ENCODE results near the gene GGCT.

GGCT gene

DNA sequence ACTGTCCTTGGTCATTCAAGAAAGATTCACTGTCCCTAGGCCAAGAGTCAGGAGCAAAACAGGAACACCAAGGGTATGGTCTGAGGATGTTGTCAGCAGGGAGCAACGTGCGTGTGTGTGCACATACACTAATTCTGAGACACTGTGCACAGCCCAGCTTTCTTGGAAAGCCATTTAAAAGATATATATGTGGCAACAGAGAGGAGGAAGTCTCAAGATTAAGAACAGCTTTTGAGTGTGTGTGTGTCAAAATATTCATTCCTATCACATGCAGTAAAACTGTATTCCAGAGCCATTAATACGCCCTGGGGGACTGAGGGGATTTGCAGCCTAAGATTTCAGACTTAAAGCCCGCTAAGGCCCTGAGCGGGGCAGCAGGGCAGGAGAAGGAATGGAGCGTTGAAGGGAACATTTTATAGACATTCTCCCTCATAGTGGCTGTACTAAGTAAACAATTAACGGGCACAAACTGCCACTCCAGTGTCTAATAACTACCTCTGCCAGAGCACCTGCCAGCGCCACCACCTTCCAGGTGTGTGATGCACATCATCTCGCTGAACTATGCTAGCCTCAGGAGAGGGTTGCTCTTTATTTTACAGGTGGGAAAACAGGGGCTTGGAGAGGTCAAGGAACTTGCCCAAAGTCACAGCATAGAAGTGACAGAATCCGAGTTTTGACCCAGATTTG lies 28.0 kb downstream of the GGCT start:
- no peaks in the 10 kb centered on the region for H3K36me3 ChIP-seq (ENCODE audit: insufficient read depth, low read length)
- H3K27me3 ChIP-seq (ENCODE audit: insufficient read depth, low read length): peaks cover 20% of the 10 kb centered on the region
- H3K9me3 ChIP-seq (ENCODE audit: insufficient read depth, low read depth, low read length): no peaks in the 10 kb centered on the region
- H3K4me1 ChIP-seq (ENCODE audit: insufficient read depth, low read length): peaks cover 3% of the 10 kb centered on the region; the same call in 1 of the 2 replicates
- H3K9ac ChIP-seq (ENCODE audit: low read depth, low read length): no peak overlapping the region
- WGBS: 87% methylated on average over 10 of the region's 10 CpGs
- no peak overlapping the region for H3K4me3 ChIP-seq (ENCODE audit: low read length)
- no peak overlapping the region for H3K27ac ChIP-seq (ENCODE audit: low read depth, low read length)

DNA sequence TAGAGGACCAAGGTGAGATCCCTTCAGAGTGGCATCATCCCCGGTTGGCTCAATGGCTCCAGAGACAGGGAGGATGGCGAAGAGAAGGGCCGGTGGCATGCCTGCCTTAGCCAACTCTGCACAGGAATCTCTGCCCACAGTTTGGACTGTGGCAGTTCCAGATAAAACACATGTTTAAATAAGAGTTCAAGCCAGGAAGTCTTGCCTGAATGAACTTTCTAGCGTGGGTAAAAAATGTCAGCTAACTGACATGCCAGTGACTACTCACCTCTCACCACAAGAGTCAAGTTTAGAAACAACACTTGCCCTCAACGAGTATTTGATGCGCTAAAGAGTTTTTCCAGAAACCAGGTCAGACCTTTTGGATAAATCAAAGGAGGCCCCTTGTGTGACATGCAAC lies 29.0 kb downstream of the GGCT start:
- Histone ChIP-seq H3K27me3 (ENCODE audit: insufficient read depth, low read length) (peaks cover 20% of the 10 kb centered on the region), H3K9ac (ENCODE audit: low read depth, low read length) (no peak overlapping the region), H3K4me3 (ENCODE audit: low read length) (no peak overlapping the region), H3K4me1 (ENCODE audit: insufficient read depth, low read length) (peaks cover 3% of the 10 kb centered on the region; the same call in 1 of the 2 replicates), H3K27ac (ENCODE audit: low read depth, low read length) (no peak overlapping the region), H3K9me3 (ENCODE audit: insufficient read depth, low read depth, low read length) (no peaks in the 10 kb centered on the region), H3K36me3 (ENCODE audit: insufficient read depth, low read length) (no peaks in the 10 kb centered on the region)
- 92% methylated on average over 6 of the region's 6 CpGs for WGBS

DNA sequence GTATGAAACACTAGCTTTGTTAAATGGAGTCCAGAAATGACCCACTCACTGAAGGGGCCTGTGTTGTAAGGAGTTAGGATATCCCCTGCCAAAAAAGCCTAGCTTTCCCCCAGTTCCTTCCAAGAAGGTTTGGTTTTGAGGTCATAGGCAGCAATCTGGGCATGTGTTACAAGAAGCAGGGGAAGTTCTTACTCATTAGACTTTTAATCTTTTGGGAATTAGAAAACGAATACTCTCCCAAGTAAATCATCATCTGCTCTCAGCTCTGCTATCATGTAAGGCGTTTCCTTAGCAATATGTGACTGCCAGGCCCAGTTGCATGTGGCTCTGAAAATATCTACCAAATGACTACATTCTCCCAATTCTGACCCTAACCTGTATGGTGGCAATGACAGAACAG lies 29.7 kb downstream of the GGCT start:
- no peak overlapping the region for H3K27ac ChIP-seq (ENCODE audit: low read depth, low read length)
- WGBS: 95% methylated on average over 2 of the region's 2 CpGs
- H3K27me3 ChIP-seq (ENCODE audit: insufficient read depth, low read length): peaks cover 20% of the 10 kb centered on the region
- H3K36me3 ChIP-seq (ENCODE audit: insufficient read depth, low read length): no peaks in the 10 kb centered on the region
- no peak overlapping the region for H3K4me3 ChIP-seq (ENCODE audit: low read length)
- no peaks in the 10 kb centered on the region for H3K9me3 ChIP-seq (ENCODE audit: insufficient read depth, low read depth, low read length)
- H3K4me1 ChIP-seq (ENCODE audit: insufficient read depth, low read length): peaks cover 5% of the 10 kb centered on the region; the same call in 1 of the 2 replicates
- H3K9ac ChIP-seq (ENCODE audit: low read depth, low read length): no peak overlapping the region

DNA sequence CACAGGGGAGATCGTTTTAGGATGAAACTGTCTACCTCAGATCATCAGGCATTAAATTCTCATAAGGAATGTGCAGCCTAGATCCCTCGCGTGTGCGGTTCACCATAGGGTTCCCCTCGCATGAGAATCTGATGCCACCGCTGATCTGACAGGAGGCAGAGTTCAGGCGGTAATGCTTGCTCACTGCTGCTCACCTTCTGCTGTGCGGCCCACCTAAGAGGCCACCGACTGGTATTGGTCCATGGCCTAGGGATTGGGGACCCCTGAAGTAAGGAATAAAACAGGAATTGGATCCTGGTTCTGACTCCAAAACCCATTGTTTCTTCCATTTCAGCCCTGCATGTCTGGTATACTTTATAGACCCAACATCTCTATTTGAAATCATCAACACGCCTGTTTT lies 30.1 kb downstream of the GGCT start:
- H3K27ac ChIP-seq (ENCODE audit: low read depth, low read length): no peak overlapping the region
- 93% methylated on average over 10 of the region's 10 CpGs for WGBS
- peaks cover 9% of the 10 kb centered on the region; the same call in 1 of the 2 replicates for H3K4me1 ChIP-seq (ENCODE audit: insufficient read depth, low read length)
- H3K4me3 ChIP-seq (ENCODE audit: low read length): no peak overlapping the region
- peaks cover 20% of the 10 kb centered on the region for H3K27me3 ChIP-seq (ENCODE audit: insufficient read depth, low read length)
- H3K36me3 ChIP-seq (ENCODE audit: insufficient read depth, low read length): no peaks in the 10 kb centered on the region
- no peak overlapping the region for H3K9ac ChIP-seq (ENCODE audit: low read depth, low read length)
- no peaks in the 10 kb centered on the region for H3K9me3 ChIP-seq (ENCODE audit: insufficient read depth, low read depth, low read length)

DNA sequence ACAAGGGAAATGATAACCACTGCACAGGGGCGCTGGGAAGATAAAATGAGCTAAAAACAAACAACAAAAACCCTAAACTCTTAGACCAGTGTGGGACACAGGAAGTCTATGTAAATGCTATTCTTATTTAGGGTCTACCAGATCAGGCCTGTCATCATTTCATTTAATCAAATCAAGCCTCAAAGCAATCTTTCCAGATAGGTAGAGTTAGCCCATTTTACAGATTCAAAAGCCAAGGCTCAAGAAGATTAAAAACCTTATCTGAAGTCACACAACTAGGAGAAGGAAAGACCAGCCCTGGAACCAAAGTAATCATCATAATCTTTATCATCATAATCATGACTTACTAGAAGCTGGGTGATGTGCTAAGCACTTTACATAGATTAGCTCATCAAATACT lies 30.7 kb downstream of the GGCT start:
- Histone ChIP-seq H3K9ac (ENCODE audit: low read depth, low read length) (no peak overlapping the region), H3K36me3 (ENCODE audit: insufficient read depth, low read length) (no peaks in the 10 kb centered on the region), H3K4me3 (ENCODE audit: low read length) (no peak overlapping the region), H3K27ac (ENCODE audit: low read depth, low read length) (no peak overlapping the region), H3K4me1 (ENCODE audit: insufficient read depth, low read length) (peaks cover 13% of the 10 kb centered on the region), H3K27me3 (ENCODE audit: insufficient read depth, low read length) (peaks cover 15% of the 10 kb centered on the region), H3K9me3 (ENCODE audit: insufficient read depth, low read depth, low read length) (no peaks in the 10 kb centered on the region)
- no CpG with 5 or more reads among the region's 1 CpG for WGBS

DNA sequence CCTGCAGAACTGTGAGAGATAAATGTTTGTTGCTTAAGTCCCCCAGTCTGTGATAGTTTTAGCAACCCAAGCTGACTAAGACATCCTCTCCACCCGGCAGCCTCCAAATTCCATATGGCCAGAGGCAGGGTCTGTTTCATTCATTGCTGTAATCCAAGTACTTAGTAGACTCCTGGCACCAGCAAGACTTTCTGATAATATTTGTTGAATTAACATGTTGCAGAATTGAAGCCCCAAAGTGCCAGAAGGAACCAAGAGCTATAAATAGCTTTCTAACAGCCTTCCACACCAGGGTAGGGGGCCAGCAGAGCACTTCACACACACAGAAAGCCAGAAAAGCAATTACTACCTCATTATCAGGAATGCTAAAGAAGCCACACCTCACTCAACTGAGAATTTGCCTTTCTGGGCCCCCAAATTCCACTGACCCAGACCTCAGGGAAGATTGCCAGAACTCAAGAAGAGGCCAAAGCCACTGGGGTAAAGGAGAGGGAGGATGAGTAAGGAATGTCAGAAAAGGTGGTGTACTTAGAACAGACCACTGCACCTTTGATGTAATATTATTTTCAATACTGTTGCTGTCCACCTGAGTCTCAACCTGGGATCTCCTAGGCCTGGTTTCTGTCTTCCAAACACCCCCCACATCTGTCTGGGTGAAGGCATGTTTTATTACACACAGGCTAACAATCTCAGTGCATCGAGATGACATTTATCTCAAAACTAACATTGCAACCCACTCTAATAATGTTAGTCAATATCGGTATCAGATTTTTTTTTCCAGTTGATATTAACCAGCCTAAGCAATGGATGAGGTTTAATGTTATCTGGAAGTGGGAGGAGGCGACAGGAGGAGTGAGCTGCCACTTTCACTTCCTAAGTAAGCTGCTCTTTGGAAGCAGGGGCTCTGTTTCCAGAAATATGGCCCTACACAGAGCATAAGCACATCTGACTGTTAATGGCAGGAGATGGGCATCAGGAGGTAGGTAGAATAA lies 31.5 kb downstream of the GGCT start:
- peaks cover 11% of the 10 kb centered on the region for H3K27me3 ChIP-seq (ENCODE audit: insufficient read depth, low read length)
- no peaks in the 10 kb centered on the region for H3K36me3 ChIP-seq (ENCODE audit: insufficient read depth, low read length)
- no peaks in the 10 kb centered on the region for H3K9me3 ChIP-seq (ENCODE audit: insufficient read depth, low read depth, low read length)
- H3K4me3 ChIP-seq (ENCODE audit: low read length): no peak overlapping the region
- WGBS: 78% methylated on average over 3 of the region's 4 CpGs
- no peak overlapping the region for H3K27ac ChIP-seq (ENCODE audit: low read depth, low read length)
- no peak overlapping the region for H3K9ac ChIP-seq (ENCODE audit: low read depth, low read length)
- H3K4me1 ChIP-seq (ENCODE audit: insufficient read depth, low read length): peaks cover 16% of the 10 kb centered on the region

DNA sequence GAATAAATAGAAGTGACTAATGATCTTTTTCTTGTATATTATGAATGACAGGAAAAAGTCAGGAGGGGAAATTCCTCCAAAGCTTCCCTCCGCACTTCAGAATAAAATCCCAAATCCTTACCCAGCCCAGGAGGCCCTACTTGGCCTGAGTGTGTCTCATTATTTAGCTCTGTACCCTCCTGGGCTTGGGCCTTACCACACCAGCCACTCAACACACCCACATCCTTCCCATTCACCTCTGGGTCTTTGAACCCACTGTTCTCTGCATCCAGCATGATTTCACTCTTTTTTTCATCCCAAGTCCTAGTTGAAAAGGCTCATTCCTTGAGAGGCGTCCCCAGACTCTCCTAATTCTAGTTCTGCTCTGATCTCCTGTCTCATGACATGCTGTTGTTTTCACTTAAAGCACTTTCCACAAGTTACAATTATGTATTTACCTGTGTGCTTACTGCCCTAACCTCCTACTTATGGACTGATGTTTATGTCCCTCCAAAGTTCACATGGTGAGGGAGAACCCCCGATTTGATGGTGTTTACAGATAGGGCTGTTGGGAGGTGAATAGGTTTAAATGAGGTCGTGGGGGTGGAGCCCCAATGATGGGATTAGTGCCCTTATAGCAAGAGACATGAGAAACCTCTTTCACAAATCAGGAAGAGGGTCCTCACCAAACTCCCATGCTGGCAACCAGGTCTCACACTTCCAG lies 32.4 kb downstream of the GGCT start:
- WGBS: 75% methylated on average over 4 of the region's 4 CpGs
- Histone ChIP-seq H3K27me3 (ENCODE audit: insufficient read depth, low read length) (peaks cover 5% of the 10 kb centered on the region; the same call in 1 of the 2 replicates), H3K9me3 (ENCODE audit: insufficient read depth, low read depth, low read length) (no peaks in the 10 kb centered on the region), H3K4me3 (ENCODE audit: low read length) (no peak overlapping the region), H3K36me3 (ENCODE audit: insufficient read depth, low read length) (no peaks in the 10 kb centered on the region), H3K9ac (ENCODE audit: low read depth, low read length) (no peak overlapping the region), H3K27ac (ENCODE audit: low read depth, low read length) (no peak overlapping the region), H3K4me1 (ENCODE audit: insufficient read depth, low read length) (peaks cover 16% of the 10 kb centered on the region)

DNA sequence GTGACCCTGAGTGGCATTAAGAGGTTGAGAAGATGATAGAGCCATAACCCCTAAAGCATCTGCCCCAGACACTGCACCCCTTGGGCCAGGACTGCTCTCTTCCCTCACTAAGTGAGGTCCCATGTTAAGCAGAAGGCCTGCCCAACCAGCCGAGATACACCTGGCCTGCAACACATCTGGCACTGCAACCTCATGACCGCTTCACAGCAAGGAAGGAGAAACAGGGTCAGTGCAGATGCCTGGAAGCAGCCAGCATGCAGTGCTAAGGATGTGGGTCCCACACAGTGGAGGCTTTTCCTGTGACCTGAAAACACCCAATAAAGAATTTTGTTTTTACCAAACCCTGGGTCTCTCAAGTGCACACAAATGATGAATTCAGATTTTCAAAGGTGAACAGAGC lies 33.4 kb downstream of the GGCT start:
- WGBS: 86% methylated on average over 2 of the region's 2 CpGs
- H3K4me1 ChIP-seq (ENCODE audit: insufficient read depth, low read length): peaks cover 16% of the 10 kb centered on the region
- no peak overlapping the region for H3K27ac ChIP-seq (ENCODE audit: low read depth, low read length)

DNA sequence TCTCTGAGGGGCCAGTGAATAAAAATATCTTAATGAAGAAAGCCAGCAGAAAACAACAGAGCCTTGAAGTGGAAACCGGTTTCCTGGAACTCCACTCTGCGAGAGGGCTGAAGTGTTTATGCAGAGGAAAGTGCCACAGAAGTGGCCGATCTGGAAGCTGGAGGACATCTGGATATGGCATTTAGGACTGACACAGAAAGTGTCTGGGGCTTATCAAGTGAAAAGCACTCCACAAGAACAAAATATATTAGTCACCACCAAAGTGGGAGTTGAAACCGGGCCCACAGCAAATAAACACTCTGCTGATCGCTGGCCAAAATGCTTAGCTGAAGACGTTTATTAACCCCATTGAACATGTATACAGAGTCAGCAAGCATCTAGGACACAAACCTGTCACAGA lies 33.9 kb downstream of the GGCT start:
- Histone ChIP-seq H3K36me3 (ENCODE audit: insufficient read depth, low read length) (no peaks in the 10 kb centered on the region), H3K9me3 (ENCODE audit: insufficient read depth, low read depth, low read length) (no peaks in the 10 kb centered on the region), H3K9ac (ENCODE audit: low read depth, low read length) (no peak overlapping the region), H3K27ac (ENCODE audit: low read depth, low read length) (no peak overlapping the region), H3K27me3 (ENCODE audit: insufficient read depth, low read length) (no peaks in the 10 kb centered on the region), H3K4me3 (ENCODE audit: low read length) (no peak overlapping the region), H3K4me1 (ENCODE audit: insufficient read depth, low read length) (peaks cover 16% of the 10 kb centered on the region)
- WGBS: 76% methylated on average over 6 of the region's 6 CpGs

More for the DNA sequence above, 33.4 kb downstream of the GGCT start:
- Histone ChIP-seq H3K9me3 (ENCODE audit: insufficient read depth, low read depth, low read length) (no peaks in the 10 kb centered on the region), H3K27me3 (ENCODE audit: insufficient read depth, low read length) (no peaks in the 10 kb centered on the region), H3K9ac (ENCODE audit: low read depth, low read length) (no peak overlapping the region), H3K4me3 (ENCODE audit: low read length) (no peak overlapping the region), H3K36me3 (ENCODE audit: insufficient read depth, low read length) (no peaks in the 10 kb centered on the region)

DNA sequence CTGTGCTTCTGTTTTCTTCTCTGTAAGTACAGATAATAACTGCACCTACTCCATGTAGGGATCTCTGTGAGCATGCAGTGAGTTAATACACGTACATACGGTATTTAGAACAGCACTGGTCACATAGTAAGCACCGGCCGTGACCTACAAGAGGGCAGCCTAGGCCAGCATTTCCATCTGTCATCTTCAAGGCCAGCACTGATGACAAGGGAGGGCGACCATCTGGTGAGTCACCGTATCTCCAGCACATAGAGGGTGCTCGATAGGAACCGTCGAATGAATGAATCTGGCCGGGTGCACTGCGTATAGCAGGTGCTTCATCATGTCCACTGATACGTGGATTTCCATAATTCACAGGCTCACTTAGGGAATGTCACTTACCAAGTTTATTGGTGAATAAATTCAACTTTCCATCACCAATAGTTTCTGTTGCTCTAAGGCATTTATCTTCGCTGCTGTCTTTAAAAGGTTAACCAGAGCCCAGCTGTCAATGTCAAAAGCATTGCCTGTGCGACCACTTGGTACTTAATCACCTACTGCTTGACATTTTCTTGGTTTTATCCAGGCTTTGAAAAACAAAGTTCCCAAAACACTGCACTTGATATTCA lies 34.4 kb downstream of the GGCT start:
- H3K27me3 ChIP-seq (ENCODE audit: insufficient read depth, low read length): no peaks in the 10 kb centered on the region
- H3K36me3 ChIP-seq (ENCODE audit: insufficient read depth, low read length): no peaks in the 10 kb centered on the region
- H3K4me3 ChIP-seq (ENCODE audit: low read length): no peak overlapping the region
- WGBS: 90% methylated on average over 14 of the region's 14 CpGs
- H3K9ac ChIP-seq (ENCODE audit: low read depth, low read length): no peak overlapping the region
- H3K27ac ChIP-seq (ENCODE audit: low read depth, low read length): no peak overlapping the region
- no peaks in the 10 kb centered on the region for H3K9me3 ChIP-seq (ENCODE audit: insufficient read depth, low read depth, low read length)
- peaks cover 16% of the 10 kb centered on the region for H3K4me1 ChIP-seq (ENCODE audit: insufficient read depth, low read length)

Measured in HUES64 (cell line).